Measurements from ENCODE around the gene DPPA2.

- no peak for TF ChIP-seq POLR2A (IDR thresholded peaks at IDR 0.05)
- no peak for TF ChIP-seq CTCF (IDR thresholded peaks at IDR 0.05)
Observed at GRCh38 chr3:109325109-109325508, 8.8 kb upstream of the DPPA2 start.
